Measurements from ENCODE around the gene PHACTR2.

PHACTR2 gene

GRCh38 chr6:143755301-143755744 is 77.6 kb downstream of the PHACTR2 start:
- Histone ChIP-seq H3K4me1 (ENCODE audit: control insufficient read depth in 1 of 2, insufficient read depth in 2 of 2, low read length in 2 of 2) (peaks cover 0 to 9% of the 10 kb centered on the region in 2 donors), H3K27me3 (ENCODE audit: low read depth, low read length) (no peaks in the 10 kb centered on the region), H3K36me3 (ENCODE audit: control insufficient read depth in 1 of 2, insufficient read depth in 2 of 2, low read length in 2 of 2) (no peaks in the 10 kb centered on the region), H3K9me3 (ENCODE audit: control insufficient read depth in 1 of 2, low read length in 2 of 2) (no peaks in the 10 kb centered on the region), H3K4me3 (ENCODE audit: low read depth in 1 of 2, low read length in 2 of 2) (no peak overlapping the region), H3K27ac (ENCODE audit: low read length) (no peak overlapping the region)

- Histone ChIP-seq H3K36me3 (ENCODE audit: control insufficient read depth in 1 of 2, insufficient read depth in 2 of 2, low read length in 2 of 2) (no peaks in the 10 kb centered on the region), H3K4me1 (ENCODE audit: control insufficient read depth in 1 of 2, insufficient read depth in 2 of 2, low read length in 2 of 2) (peaks cover 0 to 2% of the 10 kb centered on the region in 2 donors), H3K4me3 (ENCODE audit: low read depth in 1 of 2, low read length in 2 of 2) (no peak overlapping the region), H3K9me3 (ENCODE audit: control insufficient read depth in 1 of 2, low read length in 2 of 2) (no peaks in the 10 kb centered on the region), H3K27ac (ENCODE audit: low read length) (no peak overlapping the region), H3K27me3 (ENCODE audit: low read depth, low read length) (no peaks in the 10 kb centered on the region)
Measured at GRCh38 chr6:143757346-143757832, 79.6 kb downstream of the PHACTR2 start.

GRCh38 chr6:143758551-143758950 is 80.8 kb downstream of the PHACTR2 start:
- Histone ChIP-seq H3K4me3 (ENCODE audit: low read depth in 1 of 2, low read length in 2 of 2) (no peak overlapping the region), H3K4me1 (ENCODE audit: control insufficient read depth in 1 of 2, insufficient read depth in 2 of 2, low read length in 2 of 2) (no peaks in the 10 kb centered on the region), H3K9me3 (ENCODE audit: control insufficient read depth in 1 of 2, low read length in 2 of 2) (no peaks in the 10 kb centered on the region), H3K27me3 (ENCODE audit: low read depth, low read length) (no peaks in the 10 kb centered on the region), H3K36me3 (ENCODE audit: control insufficient read depth in 1 of 2, insufficient read depth in 2 of 2, low read length in 2 of 2) (no peaks in the 10 kb centered on the region), H3K27ac (ENCODE audit: low read length) (no peak overlapping the region)

GRCh38 chr6:143759666-143760065 is 81.9 kb downstream of the PHACTR2 start:
- Histone ChIP-seq H3K27ac (ENCODE audit: low read length) (no peak overlapping the region), H3K4me1 (ENCODE audit: control insufficient read depth in 1 of 2, insufficient read depth in 2 of 2, low read length in 2 of 2) (no peaks in the 10 kb centered on the region), H3K4me3 (ENCODE audit: low read depth in 1 of 2, low read length in 2 of 2) (no peak overlapping the region), H3K27me3 (ENCODE audit: low read depth, low read length) (no peaks in the 10 kb centered on the region), H3K36me3 (ENCODE audit: control insufficient read depth in 1 of 2, insufficient read depth in 2 of 2, low read length in 2 of 2) (peaks cover 3 to 4% of the 10 kb centered on the region in 2 donors), H3K9me3 (ENCODE audit: control insufficient read depth in 1 of 2, low read length in 2 of 2) (no peaks in the 10 kb centered on the region)

GRCh38 chr6:143761074-143761473 is 83.3 kb downstream of the PHACTR2 start:
- H3K36me3 ChIP-seq (ENCODE audit: control insufficient read depth in 1 of 2, insufficient read depth in 2 of 2, low read length in 2 of 2), result peaks cover 4 to 11% of the 10 kb centered on the region in 2 donors
- no peaks in the 10 kb centered on the region for H3K27me3 ChIP-seq (ENCODE audit: low read depth, low read length)
- H3K4me1 ChIP-seq (ENCODE audit: control insufficient read depth in 1 of 2, insufficient read depth in 2 of 2, low read length in 2 of 2), result no peaks in the 10 kb centered on the region
- H3K27ac ChIP-seq (ENCODE audit: low read length), result no peak overlapping the region
- H3K4me3 ChIP-seq (ENCODE audit: low read depth in 1 of 2, low read length in 2 of 2), result no peak overlapping the region
- no peaks in the 10 kb centered on the region for H3K9me3 ChIP-seq (ENCODE audit: control insufficient read depth in 1 of 2, low read length in 2 of 2)

GRCh38 chr6:143762126-143762525 is 84.4 kb downstream of the PHACTR2 start:
- H3K4me1 ChIP-seq (ENCODE audit: control insufficient read depth in 1 of 2, insufficient read depth in 2 of 2, low read length in 2 of 2), result no peaks in the 10 kb centered on the region
- H3K36me3 ChIP-seq (ENCODE audit: control insufficient read depth in 1 of 2, insufficient read depth in 2 of 2, low read length in 2 of 2), result peaks cover 4 to 16% of the 10 kb centered on the region in 2 donors

GRCh38 chr6:143765422-143766184 is 87.8 kb downstream of the PHACTR2 start:
- H3K27ac ChIP-seq (ENCODE audit: low read length), result no peak overlapping the region
- H3K27me3 ChIP-seq (ENCODE audit: low read depth, low read length), result no peaks in the 10 kb centered on the region
- no peaks in the 10 kb centered on the region for H3K9me3 ChIP-seq (ENCODE audit: control insufficient read depth in 1 of 2, low read length in 2 of 2)
- H3K4me3 ChIP-seq (ENCODE audit: low read depth in 1 of 2, low read length in 2 of 2), result no peak overlapping the region
- no peaks in the 10 kb centered on the region for H3K4me1 ChIP-seq (ENCODE audit: control insufficient read depth in 1 of 2, insufficient read depth in 2 of 2, low read length in 2 of 2)
- H3K36me3 ChIP-seq (ENCODE audit: control insufficient read depth in 1 of 2, insufficient read depth in 2 of 2, low read length in 2 of 2), result peaks cover 11 to 16% of the 10 kb centered on the region in 2 donors

More at GRCh38 chr6:143762126-143762525, 84.4 kb downstream of the PHACTR2 start:
- Histone ChIP-seq H3K27me3 (ENCODE audit: low read depth, low read length) (no peaks in the 10 kb centered on the region), H3K9me3 (ENCODE audit: control insufficient read depth in 1 of 2, low read length in 2 of 2) (no peaks in the 10 kb centered on the region), H3K4me3 (ENCODE audit: low read depth in 1 of 2, low read length in 2 of 2) (no peak overlapping the region), H3K27ac (ENCODE audit: low read length) (no peak overlapping the region)

- H3K27ac ChIP-seq (ENCODE audit: low read length), result no peak overlapping the region
- peaks cover 11 to 16% of the 10 kb centered on the region in 2 donors for H3K36me3 ChIP-seq (ENCODE audit: control insufficient read depth in 1 of 2, insufficient read depth in 2 of 2, low read length in 2 of 2)
- no peaks in the 10 kb centered on the region for H3K27me3 ChIP-seq (ENCODE audit: low read depth, low read length)
- no peak overlapping the region for H3K4me3 ChIP-seq (ENCODE audit: low read depth in 1 of 2, low read length in 2 of 2)
- H3K4me1 ChIP-seq (ENCODE audit: control insufficient read depth in 1 of 2, insufficient read depth in 2 of 2, low read length in 2 of 2), result no peaks in the 10 kb centered on the region
- H3K9me3 ChIP-seq (ENCODE audit: control insufficient read depth in 1 of 2, low read length in 2 of 2), result no peaks in the 10 kb centered on the region
Measured at GRCh38 chr6:143766185-143766553, 88.4 kb downstream of the PHACTR2 start.

- Histone ChIP-seq H3K27me3 (ENCODE audit: low read depth, low read length) (no peaks in the 10 kb centered on the region), H3K4me1 (ENCODE audit: control insufficient read depth in 1 of 2, insufficient read depth in 2 of 2, low read length in 2 of 2) (peaks cover 0 to 4% of the 10 kb centered on the region in 2 donors), H3K36me3 (ENCODE audit: control insufficient read depth in 1 of 2, insufficient read depth in 2 of 2, low read length in 2 of 2) (peaks cover 11 to 16% of the 10 kb centered on the region in 2 donors), H3K27ac (ENCODE audit: low read length) (no peak overlapping the region), H3K4me3 (ENCODE audit: low read depth in 1 of 2, low read length in 2 of 2) (no peak overlapping the region), H3K9me3 (ENCODE audit: control insufficient read depth in 1 of 2, low read length in 2 of 2) (no peaks in the 10 kb centered on the region)
Measured at GRCh38 chr6:143767433-143767832, 89.7 kb downstream of the PHACTR2 start.

GRCh38 chr6:143772116-143773086 is 94.6 kb downstream of the PHACTR2 start:
- Histone ChIP-seq H3K9me3 (ENCODE audit: control insufficient read depth in 1 of 2, low read length in 2 of 2) (no peaks in the 10 kb centered on the region), H3K36me3 (ENCODE audit: control insufficient read depth in 1 of 2, insufficient read depth in 2 of 2, low read length in 2 of 2) (peaks cover 4 to 13% of the 10 kb centered on the region in 2 donors), H3K4me1 (ENCODE audit: control insufficient read depth in 1 of 2, insufficient read depth in 2 of 2, low read length in 2 of 2) (peaks cover 7 to 29% of the 10 kb centered on the region in 2 donors), H3K27me3 (ENCODE audit: low read depth, low read length) (no peaks in the 10 kb centered on the region), H3K4me3 (ENCODE audit: low read depth in 1 of 2, low read length in 2 of 2) (no peak overlapping the region), H3K27ac (ENCODE audit: low read length) (peak overlapping the region; percentile 74)

Measured in muscle layer of duodenum (tissue), 2 donors.